GM19438 (cell line): ENCODE data around the gene ARHGAP33.

Experiments used
- ATAC-seq: cut with Tn5 transposase; IDR thresholded peaks from one replicate; pipeline ENCODE4 v1.9.1; 2021; ENCODE audit warnings: low read depth; ENCODE audit not compliant: unreplicated experiment

The ARHGAP33 gene

GRCh38 chr19:35777086-35777841 is 1.9 kb downstream of the ARHGAP33 start:
- ATAC-seq, result no peak

GRCh38 chr19:35777961-35778360 is 2.6 kb downstream of the ARHGAP33 start:
- no peak for ATAC-seq

- no peak for ATAC-seq
Observed at GRCh38 chr19:35779033-35779432, 3.7 kb downstream of the ARHGAP33 start.

GRCh38 chr19:35780058-35780457 is 4.7 kb downstream of the ARHGAP33 start:
- no peak for ATAC-seq

- no peak for ATAC-seq
Observed at GRCh38 chr19:35780717-35781116, 5.4 kb downstream of the ARHGAP33 start.

- no peak for ATAC-seq
Observed at GRCh38 chr19:35781650-35782049, 6.3 kb downstream of the ARHGAP33 start.

- ATAC-seq, result no peak
Observed at GRCh38 chr19:35782589-35782988, 7.2 kb downstream of the ARHGAP33 start.

GRCh38 chr19:35783469-35784434 is 8.4 kb downstream of the ARHGAP33 start:
- no peak for ATAC-seq

GRCh38 chr19:35784503-35785338 is 9.4 kb downstream of the ARHGAP33 start:
- ATAC-seq, result no peak

GRCh38 chr19:35785339-35785627 is 9.9 kb downstream of the ARHGAP33 start:
- ATAC-seq, result no peak

- ATAC-seq, result no peak
Observed at GRCh38 chr19:35786299-35787160, 11.2 kb downstream of the ARHGAP33 start.

- ATAC-seq, result no peak
Observed at GRCh38 chr19:35787227-35787799, 11.9 kb downstream of the ARHGAP33 start.

- ATAC-seq, result no peak
Observed at GRCh38 chr19:35788205-35788960, 13.0 kb downstream of the ARHGAP33 start.

GRCh38 chr19:35789195-35789977 is 14.0 kb downstream of the ARHGAP33 start:
- no peak for ATAC-seq

GRCh38 chr19:35789978-35790944 is 14.9 kb downstream of the ARHGAP33 start:
- ATAC-seq, result no peak

GRCh38 chr19:35790981-35791813 is 15.8 kb downstream of the ARHGAP33 start:
- ATAC-seq, result no peak
